Neural cell (in vitro differentiated cells): ENCODE data around the gene COL24A1. TPM values are rescaled to one million over a fixed set of nuclear protein-coding genes. Genes with fewer than 3 reads are reported as not detected.

ENCODE experiments used
- H2AFZ ChIP-seq: fragments of 200-600, 300-800 bp; sonication (generic), shearing (Covaris generic); 2 replicates; pipeline ENCODE4 v1.6.0; 2014; ENCODE audit warnings: low read depth, mild to moderate bottlenecking, antibody characterized with exemption, low read length, moderate library complexity
- H3F3A ChIP-seq: fragments of 200-600 bp; shearing (Covaris generic); 2 replicates; pipeline ENCODE4 v1.6.1; 2016; ENCODE audit warnings: mild to moderate bottlenecking, moderate library complexity, mixed read lengths, antibody characterized with exemption, low read length; ENCODE audit not compliant: insufficient read depth, poor library complexity, severe bottlenecking
- H3K27ac ChIP-seq: fragments of 200-600, 300-800 bp; sonication (generic), shearing (Covaris generic); 2 replicates; pipeline ENCODE4 v1.5.1; 2014; ENCODE audit warnings: mild to moderate bottlenecking, low read length, moderate library complexity
- H3K27me3 ChIP-seq: fragments of 300-800, 200-600 bp; sonication (generic), shearing (Covaris generic); 2 replicates; pipeline ENCODE4 v1.6.0; 2014; ENCODE audit warnings: mild to moderate bottlenecking, low read depth, low read length, moderate library complexity; ENCODE audit not compliant: insufficient read depth
- H3K36me3 ChIP-seq: fragments of 300-800, 200-600 bp; sonication (generic), shearing (Covaris generic); 2 replicates; pipeline ENCODE4 v1.5.1; 2014; ENCODE audit warnings: mild to moderate bottlenecking, antibody characterized with exemption, low read length, moderate library complexity; ENCODE audit not compliant: insufficient read depth
- H3K4me2 ChIP-seq: fragments of 300-800, 200-600 bp; sonication (generic), shearing (Covaris generic); 2 replicates; pipeline ENCODE4 v1.6.0; 2014; ENCODE audit warnings: mild to moderate bottlenecking, low read length
- H3K4me3 ChIP-seq: fragments of 300-800, 200-600 bp; sonication (generic), shearing (Covaris generic); 2 replicates; pipeline ENCODE4 v1.5.1; 2014; ENCODE audit warnings: mild to moderate bottlenecking, low read length, moderate library complexity
- H3K79me2 ChIP-seq: fragments of 200-600 bp; shearing (Covaris generic); replicated peaks from 2 replicates; pipeline ENCODE4 v1.6.0; 2014; ENCODE audit warnings: mild to moderate bottlenecking, low read length, moderate library complexity; ENCODE audit not compliant: insufficient read depth
- H3K9ac ChIP-seq: fragments of 300-800, 200-600 bp; sonication (generic), shearing (Covaris generic); 2 replicates; pipeline ENCODE4 v1.6.1; 2016; ENCODE audit warnings: mild to moderate bottlenecking, low read length, mixed read lengths
- H3K9me2 ChIP-seq: fragments of 200-600 bp; shearing (Covaris generic); 2 replicates; pipeline ENCODE4 v1.6.1; 2016; ENCODE audit warnings: mild to moderate bottlenecking, low read length, mixed read lengths; ENCODE audit not compliant: insufficient read depth
- H3K9me3 ChIP-seq: fragments of 200-600, 300-800 bp; sonication (generic), shearing (Covaris generic); 2 replicates; pipeline ENCODE4 v1.6.1; 2016; ENCODE audit warnings: mild to moderate bottlenecking, mixed run types, low read length, moderate library complexity, mixed read lengths
- H4K20me1 ChIP-seq: fragments of 200-600 bp; shearing (Covaris generic); 2 replicates; pipeline ENCODE4 v1.6.1; 2016; ENCODE audit warnings: mild to moderate bottlenecking, mixed run types; ENCODE audit not compliant: insufficient read depth
- EP300 ChIP-seq: fragments of 450-650 bp; conservative IDR thresholded peaks from 2 replicates; pipeline ENCODE4 v1.6.1; 2014; ENCODE audit warnings: antibody characterized with exemption, mild to moderate bottlenecking, moderate library complexity; ENCODE audit not compliant: poor library complexity, severe bottlenecking
- EZH2 ChIP-seq: fragments of 200-600, 300-800 bp; shearing (Covaris generic), sonication (generic); IDR thresholded peaks from 2 replicates; pipeline ENCODE4 v1.6.1; 2014; ENCODE audit warnings: antibody characterized with exemption, low read length, borderline replicate concordance, mild to moderate bottlenecking; ENCODE audit not compliant: insufficient read depth, poor library complexity, severe bottlenecking
- MXI1 ChIP-seq: fragments of 450-650 bp; conservative IDR thresholded peaks from 2 replicates; pipeline ENCODE4 v1.6.1; 2014; ENCODE audit warnings: antibody characterized with exemption, mild to moderate bottlenecking; ENCODE audit not compliant: poor library complexity, severe bottlenecking
- POLR2AphosphoS5 ChIP-seq: IDR thresholded peaks from 2 replicates; pipeline ENCODE4 v1.6.1; 2012
- RAD21 ChIP-seq: fragments of 450-650 bp; conservative IDR thresholded peaks from 2 replicates; pipeline ENCODE4 v1.6.1; 2014; ENCODE audit warnings: antibody characterized with exemption, mild to moderate bottlenecking, moderate library complexity
- SMC3 ChIP-seq: fragments of 450-650 bp; conservative IDR thresholded peaks from 2 replicates; pipeline ENCODE4 v1.6.1; 2014; ENCODE audit warnings: antibody characterized with exemption, mild to moderate bottlenecking, moderate library complexity; ENCODE audit not compliant: poor library complexity
- TAF1 ChIP-seq: IDR thresholded peaks from 2 replicates; pipeline ENCODE4 v1.6.1; 2012; ENCODE audit warnings: low read depth
- polyA plus RNA-seq: library from polyadenylated mRNA; depleted of rRNA; stranded (reverse); fragments of >200 nt; gene quantifications from 2 replicates; pipeline ENCODE4 v1.2.3, GENCODE V29; 2014
- TF ChIP-seq, protein P1 (sequence below): fragments of 450-650 bp; IDR thresholded peaks from 2 replicates; pipeline ENCODE4 v1.5.1; 2014; ENCODE audit warnings: antibody characterized with exemption, mild to moderate bottlenecking, moderate library complexity; ENCODE audit not compliant: poor library complexity, severe bottlenecking
- TF ChIP-seq, protein P2 (sequence below): IDR thresholded peaks from 2 replicates; pipeline ENCODE4 v1.6.1; 2012; ENCODE audit warnings: borderline replicate concordance

COL24A1 gene
- polyA plus RNA-seq, 1 donor from 2014 or later = 0.19 TPM

DNA sequence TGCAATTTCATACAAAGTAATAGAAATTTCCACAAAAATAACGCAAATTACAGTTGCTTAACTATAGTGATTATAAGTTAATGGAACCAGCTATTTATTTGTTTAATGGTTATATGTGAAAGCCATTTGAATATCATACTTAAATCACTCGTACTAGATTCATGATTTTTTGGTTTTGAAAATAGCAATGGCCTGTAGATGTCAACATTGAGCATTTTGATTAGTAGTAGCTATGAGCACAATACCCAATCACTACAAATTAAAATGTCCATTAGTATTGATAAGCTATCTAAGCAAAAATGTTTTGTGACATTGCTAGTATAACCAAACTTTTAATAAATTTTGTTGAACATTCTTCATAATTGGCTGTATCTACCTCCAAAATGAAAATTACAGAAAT, 10.0 kb downstream of the COL24A1 start:
- Histone ChIP-seq H3K4me3 (no peak overlapping the region), H3K9ac (no peak overlapping the region), H3K27ac (no peak overlapping the region), H3K9me2 (no peaks in the 10 kb centered on the region), H2AFZ (no peak overlapping the region), H3K27me3 (no peaks in the 10 kb centered on the region), H4K20me1 (no peaks in the 10 kb centered on the region), H3F3A (no peaks in the 10 kb centered on the region), H3K4me2 (no peak overlapping the region), H3K9me3 (no peaks in the 10 kb centered on the region), H3K36me3 (no peaks in the 10 kb centered on the region), H3K79me2 (no peaks in the 10 kb centered on the region)
- TF ChIP-seq EZH2 (no peak), POLR2AphosphoS5 (no peak), EP300 (no peak), TAF1 (no peak), RAD21 (no peak), MXI1 (no peak)
- TF ChIP-seq, protein P1, sequence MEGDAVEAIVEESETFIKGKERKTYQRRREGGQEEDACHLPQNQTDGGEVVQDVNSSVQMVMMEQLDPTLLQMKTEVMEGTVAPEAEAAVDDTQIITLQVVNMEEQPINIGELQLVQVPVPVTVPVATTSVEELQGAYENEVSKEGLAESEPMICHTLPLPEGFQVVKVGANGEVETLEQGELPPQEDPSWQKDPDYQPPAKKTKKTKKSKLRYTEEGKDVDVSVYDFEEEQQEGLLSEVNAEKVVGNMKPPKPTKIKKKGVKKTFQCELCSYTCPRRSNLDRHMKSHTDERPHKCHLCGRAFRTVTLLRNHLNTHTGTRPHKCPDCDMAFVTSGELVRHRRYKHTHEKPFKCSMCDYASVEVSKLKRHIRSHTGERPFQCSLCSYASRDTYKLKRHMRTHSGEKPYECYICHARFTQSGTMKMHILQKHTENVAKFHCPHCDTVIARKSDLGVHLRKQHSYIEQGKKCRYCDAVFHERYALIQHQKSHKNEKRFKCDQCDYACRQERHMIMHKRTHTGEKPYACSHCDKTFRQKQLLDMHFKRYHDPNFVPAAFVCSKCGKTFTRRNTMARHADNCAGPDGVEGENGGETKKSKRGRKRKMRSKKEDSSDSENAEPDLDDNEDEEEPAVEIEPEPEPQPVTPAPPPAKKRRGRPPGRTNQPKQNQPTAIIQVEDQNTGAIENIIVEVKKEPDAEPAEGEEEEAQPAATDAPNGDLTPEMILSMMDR = no peak
- TF ChIP-seq, protein P2, sequence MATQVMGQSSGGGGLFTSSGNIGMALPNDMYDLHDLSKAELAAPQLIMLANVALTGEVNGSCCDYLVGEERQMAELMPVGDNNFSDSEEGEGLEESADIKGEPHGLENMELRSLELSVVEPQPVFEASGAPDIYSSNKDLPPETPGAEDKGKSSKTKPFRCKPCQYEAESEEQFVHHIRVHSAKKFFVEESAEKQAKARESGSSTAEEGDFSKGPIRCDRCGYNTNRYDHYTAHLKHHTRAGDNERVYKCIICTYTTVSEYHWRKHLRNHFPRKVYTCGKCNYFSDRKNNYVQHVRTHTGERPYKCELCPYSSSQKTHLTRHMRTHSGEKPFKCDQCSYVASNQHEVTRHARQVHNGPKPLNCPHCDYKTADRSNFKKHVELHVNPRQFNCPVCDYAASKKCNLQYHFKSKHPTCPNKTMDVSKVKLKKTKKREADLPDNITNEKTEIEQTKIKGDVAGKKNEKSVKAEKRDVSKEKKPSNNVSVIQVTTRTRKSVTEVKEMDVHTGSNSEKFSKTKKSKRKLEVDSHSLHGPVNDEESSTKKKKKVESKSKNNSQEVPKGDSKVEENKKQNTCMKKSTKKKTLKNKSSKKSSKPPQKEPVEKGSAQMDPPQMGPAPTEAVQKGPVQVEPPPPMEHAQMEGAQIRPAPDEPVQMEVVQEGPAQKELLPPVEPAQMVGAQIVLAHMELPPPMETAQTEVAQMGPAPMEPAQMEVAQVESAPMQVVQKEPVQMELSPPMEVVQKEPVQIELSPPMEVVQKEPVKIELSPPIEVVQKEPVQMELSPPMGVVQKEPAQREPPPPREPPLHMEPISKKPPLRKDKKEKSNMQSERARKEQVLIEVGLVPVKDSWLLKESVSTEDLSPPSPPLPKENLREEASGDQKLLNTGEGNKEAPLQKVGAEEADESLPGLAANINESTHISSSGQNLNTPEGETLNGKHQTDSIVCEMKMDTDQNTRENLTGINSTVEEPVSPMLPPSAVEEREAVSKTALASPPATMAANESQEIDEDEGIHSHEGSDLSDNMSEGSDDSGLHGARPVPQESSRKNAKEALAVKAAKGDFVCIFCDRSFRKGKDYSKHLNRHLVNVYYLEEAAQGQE = no peak

DNA sequence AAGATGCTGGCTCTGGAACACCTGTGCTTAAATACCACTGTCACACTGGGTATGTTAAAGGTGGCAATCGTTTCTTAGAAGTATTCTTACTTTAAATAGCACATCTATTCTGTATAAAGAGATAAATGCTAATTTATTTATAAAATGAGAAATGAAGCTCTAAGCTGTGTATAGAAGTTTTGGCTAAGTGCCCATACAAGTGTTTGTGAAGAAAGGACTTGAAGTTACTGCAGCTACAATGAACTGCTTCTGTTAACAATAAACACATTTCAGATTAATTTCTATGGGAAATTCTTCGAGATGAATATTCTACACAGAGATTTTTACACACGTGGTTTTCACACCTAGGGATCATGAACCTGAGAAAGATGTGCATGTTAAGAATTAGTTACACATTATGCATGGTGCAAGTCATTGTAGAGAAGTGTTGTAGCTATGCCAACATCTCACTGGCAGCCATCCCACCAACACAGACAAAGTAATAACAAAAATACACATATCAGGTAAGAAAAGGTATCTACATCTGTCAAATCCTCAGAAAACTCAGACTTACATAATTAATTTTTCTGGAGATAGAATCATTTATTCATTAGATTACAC, 16.2 kb downstream of the COL24A1 start:
- no peak overlapping the region for H2AFZ ChIP-seq
- no peaks in the 10 kb centered on the region for H3K9me2 ChIP-seq
- H3K27ac ChIP-seq = no peak overlapping the region
- no peaks in the 10 kb centered on the region for H3F3A ChIP-seq
- H3K4me3 ChIP-seq = no peak overlapping the region
- H3K9ac ChIP-seq = no peak overlapping the region
- no peaks in the 10 kb centered on the region for H3K79me2 ChIP-seq
- H3K9me3 ChIP-seq = no peaks in the 10 kb centered on the region
- H3K27me3 ChIP-seq = no peaks in the 10 kb centered on the region
- H3K36me3 ChIP-seq = no peaks in the 10 kb centered on the region
- TF ChIP-seq MXI1 (no peak), TAF1 (no peak), EP300 (no peak), POLR2AphosphoS5 (no peak), EZH2 (no peak), RAD21 (no peak), SMC3 (no peak)
- TF ChIP-seq, protein P1 = no peak
- TF ChIP-seq, protein P2 = no peak
- H4K20me1 ChIP-seq = no peaks in the 10 kb centered on the region
- no peak overlapping the region for H3K4me2 ChIP-seq
